GM12864 (cell line): ENCODE results near the gene SFMBT2.

Experiments used
- DNase-seq: peaks from one replicate; pipeline ENCODE4 v3.0.0-alpha.2; 2011; ENCODE audit warnings: low read depth
- H3K4me3 ChIP-seq: 2 replicates; pipeline ENCODE4 v1.5.1; 2011; ENCODE audit warnings: mild to moderate bottlenecking, low read depth, low read length, control low read depth
- CTCF ChIP-seq: IDR thresholded peaks from 2 replicates; pipeline ENCODE4 v1.5.1; 2011; ENCODE audit warnings: low read depth, mild to moderate bottlenecking, moderate library complexity, low read length, control low read depth, inconsistent platforms; ENCODE audit errors: missing control alignments

The SFMBT2 gene

GRCh38 chr10:7340179-7340874 lies 70.5 kb downstream of the SFMBT2 start:
- DNase-seq, result no peak
- no peak overlapping the region for H3K4me3 ChIP-seq
- no peak for TF ChIP-seq CTCF

GRCh38 chr10:7339510-7339909 lies 71.3 kb downstream of the SFMBT2 start:
- H3K4me3 ChIP-seq, result no peak overlapping the region
- no peak for TF ChIP-seq CTCF

GRCh38 chr10:7338469-7338868 lies 72.4 kb downstream of the SFMBT2 start:
- DNase-seq, result no peak
- H3K4me3 ChIP-seq, result no peak overlapping the region
- TF ChIP-seq CTCF, result no peak

More at GRCh38 chr10:7339510-7339909, 71.3 kb downstream of the SFMBT2 start:
- DNase-seq, result no peak

- H3K4me3 ChIP-seq, result no peak overlapping the region
- peak; percentile 29 for DNase-seq
- no peak for TF ChIP-seq CTCF
Measured at GRCh38 chr10:7337431-7338171, 73.2 kb downstream of the SFMBT2 start.

- no peak overlapping the region for H3K4me3 ChIP-seq
- no peak for TF ChIP-seq CTCF
- DNase-seq, result no peak
Measured at GRCh38 chr10:7335977-7336376, 74.9 kb downstream of the SFMBT2 start.

GRCh38 chr10:7334642-7334964 lies 76.2 kb downstream of the SFMBT2 start:
- DNase-seq, result no peak
- H3K4me3 ChIP-seq, result no peak overlapping the region
- TF ChIP-seq CTCF, result no peak
